CD1c-positive myeloid dendritic cell (primary cell): ENCODE results near the gene AKT1.
"Not testable (repeated sequence)": the region's sequence is repeated elsewhere in the genome, so short reads cannot be mapped to it uniquely, and the experiment has no call there.

Experiments used
- DNase-seq: peaks from one replicate; pipeline ENCODE4 v3.0.0-alpha.2; 2016; ENCODE audit errors: extremely low spot score

Gene AKT1

DNA sequence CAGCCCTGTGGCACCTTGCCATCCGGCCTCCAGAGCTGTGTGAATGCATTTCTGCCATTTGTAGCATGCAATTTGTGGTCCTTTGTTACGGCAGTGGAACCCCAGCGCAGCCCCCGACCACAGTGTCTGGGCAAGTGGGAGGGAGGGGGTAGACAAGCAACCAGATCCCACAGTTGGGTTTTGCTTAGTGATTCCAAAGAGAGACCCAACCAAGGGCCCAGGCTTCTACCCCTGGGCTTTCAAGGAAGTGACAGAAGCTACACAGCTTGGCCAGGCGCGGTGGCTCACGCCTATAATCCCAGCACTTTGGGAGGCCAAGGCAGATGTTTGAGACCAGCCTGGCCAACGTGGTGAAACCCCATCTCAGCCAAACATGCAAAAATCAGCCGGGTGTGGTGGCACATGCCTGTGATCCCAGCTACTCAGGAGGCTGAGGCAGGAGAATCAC is 23.2 kb upstream of the AKT1 start:
- no peak for DNase-seq

DNA sequence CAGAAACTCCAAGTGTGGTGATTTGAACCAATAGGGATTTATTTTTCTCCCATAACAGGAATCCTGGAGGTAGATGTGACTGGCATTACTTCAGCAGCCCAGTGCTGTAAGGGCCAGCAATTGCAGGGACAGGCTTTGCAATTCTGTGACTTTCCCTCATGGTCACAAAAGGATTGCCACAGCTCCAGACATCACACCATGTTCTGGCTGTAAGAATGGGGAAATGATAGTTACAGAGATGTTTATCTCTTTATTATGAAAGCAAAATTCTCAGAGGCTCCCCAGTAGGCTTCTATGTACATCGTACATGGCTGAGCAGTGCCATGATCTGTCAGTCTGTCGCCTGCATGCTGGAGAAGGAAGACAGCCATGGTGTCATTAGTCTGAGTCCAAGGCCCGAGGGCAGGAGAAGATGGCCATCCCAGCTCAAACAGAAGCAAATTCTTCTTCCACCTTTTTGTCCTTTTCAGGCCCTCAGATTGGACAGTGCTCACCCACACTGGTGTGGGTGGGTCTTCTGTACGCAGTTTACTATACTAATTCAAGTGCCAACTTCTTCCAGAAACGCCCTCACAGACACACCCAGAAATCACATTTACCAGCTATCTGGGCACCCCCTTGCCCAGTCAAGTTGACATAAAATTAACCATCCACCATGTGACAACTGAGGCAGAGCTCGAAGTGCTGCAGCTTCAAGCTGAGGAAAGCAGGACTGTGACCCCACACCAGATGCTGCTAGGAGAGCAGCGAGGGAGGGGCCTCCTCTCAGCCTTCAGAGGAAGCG is 22.6 kb upstream of the AKT1 start:
- no peak for DNase-seq

DNA sequence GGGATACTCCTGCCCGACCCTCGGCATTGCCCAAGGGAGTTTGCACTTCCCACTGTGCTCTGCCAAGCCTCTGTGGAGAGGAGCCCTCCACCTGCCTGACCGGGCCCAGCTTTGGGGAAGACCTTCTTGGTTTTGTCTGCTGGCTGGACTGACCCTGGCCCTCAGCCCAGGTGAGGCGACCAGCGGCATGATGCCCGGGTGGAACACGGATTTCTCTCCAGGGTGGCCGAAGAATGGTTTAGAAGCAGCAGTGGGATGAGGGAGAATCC is 21.0 kb upstream of the AKT1 start:
- no peak for DNase-seq

DNA sequence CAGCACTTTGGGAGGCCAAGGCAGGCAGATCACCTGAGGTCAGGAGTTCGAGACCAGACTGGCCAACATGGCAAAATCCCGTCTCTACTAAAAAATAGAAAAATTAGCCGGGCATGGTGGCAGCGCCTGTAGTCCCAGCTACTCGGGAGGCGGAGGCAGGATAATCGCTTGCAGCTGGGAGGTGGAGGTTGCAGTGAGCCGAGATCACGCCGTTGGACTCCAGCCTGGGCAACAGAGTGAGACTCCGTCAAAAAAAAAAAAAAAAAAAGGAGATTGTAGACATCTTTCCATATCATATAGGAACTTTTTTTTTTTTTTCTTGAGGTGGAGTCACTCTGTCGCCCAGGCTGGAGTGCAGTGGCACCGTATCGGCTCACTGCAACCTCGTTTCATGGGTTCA is 19.2 kb upstream of the AKT1 start:
- DNase-seq: not testable (repeated sequence)

DNA sequence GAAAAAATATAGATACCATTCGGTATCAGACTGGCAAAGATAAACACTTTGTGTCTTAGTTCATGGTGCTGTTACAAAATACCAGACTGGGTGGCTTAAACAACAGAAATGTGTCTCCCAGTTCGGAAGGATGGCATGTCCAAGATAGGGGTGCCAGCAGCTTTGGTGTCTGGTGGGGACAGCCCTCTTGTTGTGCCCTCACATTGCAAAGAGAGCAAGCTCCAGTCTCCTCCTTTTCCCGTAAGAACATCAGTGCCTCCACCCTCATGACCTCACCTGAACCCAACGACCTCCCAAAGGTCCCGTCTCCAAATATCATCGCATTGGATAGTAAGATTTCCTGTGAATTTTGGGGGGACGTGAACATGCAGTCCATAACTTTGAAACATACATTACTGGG is 17.7 kb upstream of the AKT1 start:
- no peak for DNase-seq

DNA sequence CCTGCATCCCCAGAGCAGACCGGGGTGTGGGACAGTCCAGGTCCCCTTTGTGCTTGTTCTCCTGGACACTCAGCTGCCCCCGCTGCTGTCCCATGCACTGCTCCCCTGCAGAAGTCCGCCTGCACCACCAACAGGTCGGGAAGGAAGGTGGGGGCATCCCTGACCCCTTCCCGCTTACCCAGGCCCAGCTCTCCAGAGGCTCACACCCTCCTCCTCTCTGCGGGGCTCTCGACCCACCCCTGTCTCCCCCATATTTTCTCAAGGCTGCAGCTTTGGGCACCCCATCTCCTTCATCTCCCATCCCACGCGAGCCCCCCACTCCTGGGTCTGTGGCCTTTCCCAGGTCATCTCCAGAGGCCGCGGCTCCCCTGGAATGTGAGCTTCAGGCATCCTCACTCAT is 14.8 kb upstream of the AKT1 start:
- no peak for DNase-seq

DNA sequence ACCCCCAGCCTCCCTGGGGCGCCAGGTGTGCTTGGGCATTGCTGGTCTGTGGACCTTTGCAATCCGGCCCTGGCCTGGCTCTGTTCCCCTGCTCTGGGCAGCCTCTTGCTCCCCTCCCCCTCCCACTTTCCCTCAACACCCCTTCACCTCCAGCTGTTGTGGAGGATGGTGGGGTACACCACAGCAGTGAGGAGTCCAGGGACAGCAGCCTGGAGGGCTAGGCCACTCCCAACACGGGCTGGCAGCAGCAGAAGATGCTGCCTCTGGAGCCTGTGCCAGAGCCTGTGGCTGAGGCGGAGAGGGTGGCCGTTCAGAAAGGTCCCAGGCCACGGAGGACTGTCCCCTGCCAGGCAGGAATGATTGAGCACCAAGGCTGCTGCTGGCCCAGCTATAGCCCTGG is 12.9 kb upstream of the AKT1 start:
- no peak for DNase-seq

DNA sequence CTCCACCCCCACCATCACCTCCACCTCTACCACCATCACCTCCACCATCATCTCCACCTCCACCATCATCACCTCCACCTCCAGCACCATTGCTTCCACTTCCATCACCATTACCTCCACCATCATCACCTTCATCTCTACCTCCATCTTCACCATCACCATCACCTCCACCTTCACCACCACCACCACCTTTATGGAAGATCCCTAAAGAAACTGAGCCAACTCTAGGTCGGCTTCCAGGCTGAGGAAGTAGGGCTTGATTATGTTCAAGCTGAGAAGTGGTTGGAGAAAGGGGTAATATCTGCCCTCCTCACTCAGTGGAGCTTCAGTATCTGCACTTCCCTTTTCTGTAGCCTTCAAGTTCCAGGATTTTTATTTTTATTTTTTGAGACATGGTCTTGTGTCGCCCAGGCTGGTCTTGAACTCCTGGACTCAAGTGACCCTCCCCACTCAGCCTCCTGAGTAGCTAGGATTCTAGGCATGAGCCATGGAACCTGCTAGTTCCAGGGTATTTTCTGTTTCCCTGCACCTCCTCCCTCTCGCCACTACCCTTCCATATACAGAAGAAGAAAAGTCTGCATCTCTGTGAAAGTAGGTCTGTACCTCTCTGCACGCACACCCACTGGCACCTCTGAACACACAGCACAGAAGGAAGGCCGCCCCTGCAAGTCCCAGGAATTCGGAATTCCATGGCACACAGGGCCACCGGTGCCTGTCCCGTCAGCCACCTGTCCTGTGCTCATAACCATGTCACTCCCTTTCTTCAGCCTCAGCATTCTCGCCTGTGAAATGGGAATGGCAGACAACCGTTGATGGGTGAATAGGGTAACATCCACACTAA is 11.3 kb upstream of the AKT1 start:
- no peak for DNase-seq

DNA sequence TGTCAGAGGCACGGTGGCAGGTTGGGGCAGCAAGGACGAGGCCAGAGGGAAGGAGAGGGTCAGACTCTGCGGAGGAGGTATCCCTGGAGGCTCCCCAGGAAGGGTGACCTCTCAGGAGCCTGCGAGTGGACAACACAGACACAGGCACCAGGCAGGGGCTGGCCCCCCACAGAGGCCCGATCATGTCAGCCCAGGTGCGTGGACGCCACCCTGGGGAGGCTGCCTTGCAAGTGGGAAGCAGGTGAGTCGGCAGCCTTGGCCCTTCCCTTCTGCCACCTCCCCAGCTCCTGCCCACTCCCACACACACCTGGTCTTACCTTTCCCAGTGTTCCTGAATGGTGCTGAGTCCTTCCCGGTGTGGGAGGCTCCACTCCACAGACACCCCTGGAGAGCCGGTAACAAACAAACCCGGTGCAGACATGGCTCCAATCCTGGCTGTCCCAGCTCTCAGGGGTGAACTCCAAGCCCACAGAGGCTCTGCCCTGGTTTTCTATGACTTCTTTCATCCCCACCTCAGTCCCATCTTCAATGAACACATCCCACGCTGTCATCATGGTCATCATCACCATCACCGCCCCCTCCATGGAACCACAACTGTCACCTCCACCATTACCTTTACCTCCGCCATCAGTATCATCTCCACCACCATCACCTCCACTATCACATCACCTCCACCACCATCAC is 10.5 kb upstream of the AKT1 start:
- DNase-seq: no peak

DNA sequence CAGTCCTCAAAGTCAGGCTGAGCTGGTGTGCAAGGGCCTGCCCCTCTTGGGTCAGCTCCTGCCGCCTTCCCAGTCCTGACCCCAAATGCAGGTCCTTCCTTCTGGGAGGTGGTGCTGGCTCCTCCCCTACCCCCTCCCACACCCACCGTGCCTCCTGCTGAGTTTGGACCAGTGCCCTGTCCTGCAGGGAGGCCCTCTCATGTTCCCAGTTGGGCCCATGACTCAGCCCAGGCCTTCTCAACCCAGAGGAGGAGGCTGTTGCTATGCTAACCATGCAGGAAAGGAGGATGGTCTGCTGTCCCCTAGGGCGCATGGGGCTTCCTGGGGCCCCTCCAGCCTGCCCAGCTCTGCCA is 9.8 kb upstream of the AKT1 start:
- DNase-seq: peak; percentile 40

DNA sequence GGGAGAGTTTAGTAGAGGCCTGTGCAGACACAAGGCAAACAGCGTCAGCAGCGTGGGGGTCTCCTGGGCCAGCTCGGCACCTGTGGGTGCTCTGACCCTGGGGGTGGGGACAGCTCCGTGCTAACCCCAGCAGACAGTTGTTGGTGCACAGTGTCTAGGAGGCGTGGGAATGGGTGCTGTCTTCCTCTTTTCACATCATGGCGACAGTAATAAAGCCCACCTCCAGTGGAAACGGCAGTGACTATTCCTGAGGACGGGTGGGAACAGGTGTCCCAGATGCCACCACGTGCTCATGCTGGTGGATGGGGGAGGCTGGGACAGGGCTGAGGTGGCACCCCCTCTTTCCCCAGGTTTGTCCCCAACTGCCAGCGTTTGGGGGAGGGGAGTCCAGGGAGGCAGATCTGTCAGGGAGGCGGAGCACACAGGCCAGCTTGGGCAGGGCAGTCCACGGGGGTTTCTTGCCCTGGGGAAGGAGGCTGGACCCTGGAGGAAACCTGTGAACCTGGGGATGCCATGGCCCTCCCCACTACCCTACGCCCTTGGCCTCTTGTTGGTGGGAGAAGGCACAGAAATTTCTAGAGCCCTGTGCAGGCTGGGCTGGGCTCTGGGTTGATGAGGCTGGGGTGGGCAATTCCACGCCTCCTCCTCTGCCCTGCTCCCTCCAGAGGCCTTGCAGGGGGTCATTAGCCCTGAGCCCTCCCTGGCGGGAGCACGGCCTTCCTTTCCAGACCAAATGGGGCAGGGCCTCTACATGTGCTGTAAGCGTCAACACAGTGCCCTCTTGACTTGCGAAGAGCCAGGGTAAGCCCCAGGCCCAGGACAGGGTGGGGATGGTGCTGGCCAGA is 9.2 kb upstream of the AKT1 start:
- no peak for DNase-seq

DNA sequence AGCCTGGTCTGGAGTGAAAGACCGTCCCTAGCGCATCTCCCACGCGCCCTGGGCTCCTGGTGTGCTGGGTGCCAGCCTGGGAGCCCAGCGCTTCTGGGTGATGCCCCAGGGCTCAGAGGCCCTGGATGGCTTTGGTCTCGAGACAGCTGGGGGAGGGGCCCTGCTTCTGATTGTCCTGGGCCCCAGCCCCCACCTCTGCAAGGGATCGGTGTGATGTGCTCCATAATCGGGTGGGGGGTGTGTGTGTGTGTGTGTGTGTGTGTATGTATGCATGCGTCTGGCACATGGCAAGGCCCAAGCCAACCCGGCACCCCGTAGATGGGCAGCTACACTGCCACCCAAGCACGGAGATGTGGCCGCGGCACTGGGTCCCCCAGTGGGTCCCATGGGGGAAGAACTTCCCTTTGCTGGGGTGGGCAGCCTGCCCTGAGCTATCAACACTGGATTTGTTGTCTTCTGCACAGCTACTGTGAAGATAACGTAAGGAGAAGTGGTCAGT is 8.4 kb upstream of the AKT1 start:
- DNase-seq: no peak

DNA sequence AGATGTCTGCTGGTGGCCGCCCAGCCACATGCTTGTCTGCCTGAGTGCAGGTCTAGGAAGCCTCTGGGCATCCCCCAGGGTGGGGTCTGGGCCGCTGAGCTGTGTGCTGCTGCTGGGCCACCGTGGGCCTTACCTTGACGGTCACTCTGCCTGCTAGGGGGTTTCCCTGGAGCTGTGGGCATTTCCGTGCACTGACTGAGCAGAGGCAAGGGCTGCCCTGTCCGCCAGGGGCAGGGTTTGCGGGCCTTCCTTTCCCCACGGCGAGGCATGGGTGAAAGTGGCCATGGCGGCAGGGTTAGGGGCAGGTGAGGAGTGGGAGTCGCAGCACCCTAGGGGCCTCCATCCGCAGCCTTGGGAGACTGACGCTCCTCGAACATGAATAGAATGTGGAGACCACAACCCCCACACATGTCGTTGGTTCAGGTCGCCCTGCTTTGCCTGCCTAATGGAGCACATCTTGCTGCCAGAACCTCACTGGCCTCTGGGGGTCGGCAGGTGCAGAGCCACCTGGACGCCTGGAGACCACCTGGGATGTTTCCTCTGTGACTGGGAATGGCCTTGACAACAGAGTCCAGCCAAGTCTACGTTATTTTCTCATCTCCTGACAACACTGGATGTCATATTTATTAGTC is 7.8 kb upstream of the AKT1 start:
- DNase-seq: no peak

DNA sequence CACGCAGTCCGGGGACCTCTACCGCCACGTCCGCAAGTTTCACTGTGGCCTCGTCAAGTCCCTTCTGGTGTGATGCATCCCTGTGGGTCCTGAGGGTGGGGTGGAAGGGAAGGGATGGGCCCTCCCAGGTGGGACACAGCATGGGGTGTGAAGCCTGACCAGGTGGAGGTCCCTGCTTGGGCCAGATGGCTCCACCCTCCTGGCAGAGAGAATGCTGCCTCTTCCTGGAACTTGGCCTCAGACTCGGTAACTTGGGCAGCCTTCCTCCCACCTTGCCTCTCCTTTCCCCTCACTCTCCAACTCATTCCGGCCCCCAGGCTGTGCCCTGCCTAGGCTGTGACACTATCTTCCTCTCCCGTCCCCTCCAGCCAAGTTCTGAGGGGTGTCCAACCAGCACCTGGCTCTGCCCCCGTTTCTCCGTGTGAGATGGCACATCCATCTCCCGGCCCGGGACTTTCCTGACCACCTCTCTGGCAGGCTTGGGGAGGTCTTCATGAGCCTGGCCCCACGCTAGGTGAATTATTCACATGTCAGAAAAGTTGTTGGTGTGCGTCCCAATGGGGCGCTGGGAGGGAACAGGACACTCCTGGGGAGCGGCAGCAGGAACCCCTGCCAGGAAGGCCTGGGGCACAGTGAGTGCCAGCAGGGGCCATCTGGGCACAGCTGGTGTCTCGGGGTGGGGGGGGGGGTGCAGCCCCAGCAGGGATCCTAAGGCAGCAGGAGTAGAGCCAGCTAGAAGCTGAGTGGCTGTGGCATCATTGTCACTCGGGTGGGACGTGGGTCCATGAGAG is 7.0 kb upstream of the AKT1 start:
- no peak for DNase-seq

DNA sequence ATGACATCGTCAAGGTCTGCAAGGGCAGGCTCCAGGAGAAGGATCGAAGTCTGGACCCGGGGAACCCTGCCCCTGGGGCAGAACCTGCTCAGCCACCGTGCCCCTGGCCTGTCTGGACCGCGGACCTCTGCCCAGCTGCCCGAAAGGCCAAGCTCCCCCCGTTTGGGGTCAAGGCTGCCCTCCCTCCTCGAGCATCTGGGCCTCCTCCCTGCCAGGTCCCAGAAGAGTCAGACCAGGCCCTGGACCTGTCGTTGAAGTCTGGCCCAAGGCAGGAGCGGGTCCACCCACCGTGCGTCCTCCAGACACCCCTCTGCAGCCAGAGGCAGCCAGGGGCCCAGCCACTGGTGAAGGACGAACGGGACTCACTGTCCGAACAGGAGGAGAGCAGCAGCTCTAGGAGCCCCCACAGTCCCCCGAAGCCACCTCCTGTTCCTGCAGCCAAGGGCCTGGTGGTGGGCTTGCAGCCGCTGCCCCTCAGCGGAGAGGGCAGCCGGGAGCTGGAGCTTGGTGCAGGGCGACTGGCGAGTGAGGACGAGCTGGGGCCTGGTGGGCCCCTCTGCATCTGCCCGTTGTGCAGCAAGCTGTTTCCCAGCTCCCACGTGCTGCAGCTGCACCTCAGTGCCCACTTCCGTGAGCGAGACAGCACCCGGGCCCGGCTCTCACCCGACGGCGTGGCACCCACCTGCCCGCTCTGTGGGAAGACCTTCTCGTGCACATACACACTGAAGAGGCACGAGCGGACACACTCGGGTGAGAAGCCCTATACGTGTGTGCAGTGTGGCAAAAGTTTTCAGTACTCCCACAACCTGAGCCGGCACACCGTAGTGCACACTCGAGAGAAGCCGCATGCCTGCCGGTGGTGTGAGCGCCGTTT is 6.2 kb upstream of the AKT1 start:
- DNase-seq: no peak

DNA sequence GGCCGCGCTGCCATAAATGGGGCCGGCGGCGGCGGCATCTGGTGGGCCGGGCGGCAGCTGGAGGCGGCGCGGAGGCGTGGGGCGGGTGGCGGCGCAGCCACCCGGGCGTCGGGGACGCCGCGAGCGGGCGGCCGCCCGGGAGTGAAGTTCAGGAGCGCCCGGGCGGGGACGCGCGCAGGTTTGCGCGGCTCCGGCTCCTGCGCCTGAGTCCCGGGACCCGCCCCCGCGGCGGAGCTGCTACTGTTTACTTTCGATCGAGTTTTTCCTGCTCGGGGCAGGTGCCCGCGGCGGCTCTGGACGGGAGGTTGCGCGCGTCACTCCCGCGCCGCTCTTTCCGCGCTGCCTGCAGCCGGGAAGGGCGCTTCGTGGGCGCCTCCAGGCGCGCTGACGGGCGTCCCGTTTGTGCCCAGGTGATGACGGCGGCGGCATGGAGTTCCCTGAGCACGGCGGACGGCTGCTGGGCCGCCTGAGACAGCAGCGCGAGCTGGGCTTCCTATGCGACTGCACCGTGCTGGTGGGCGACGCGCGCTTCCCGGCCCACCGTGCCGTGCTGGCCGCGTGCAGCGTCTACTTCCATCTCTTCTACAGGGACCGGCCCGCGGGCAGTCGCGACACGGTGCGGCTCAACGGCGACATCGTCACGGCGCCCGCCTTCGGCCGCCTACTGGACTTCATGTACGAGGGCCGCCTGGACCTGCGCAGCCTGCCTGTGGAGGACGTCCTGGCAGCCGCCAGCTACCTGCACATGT is 5.4 kb upstream of the AKT1 start, which contains the start of gene ZBTB42:
Gene ZBTB42 (plus strand): TSS at position 331 of the 749 bp plus-strand sequence. CDS start 97 bp downstream, at position 428.
- peak; percentile 68 for DNase-seq

DNA sequence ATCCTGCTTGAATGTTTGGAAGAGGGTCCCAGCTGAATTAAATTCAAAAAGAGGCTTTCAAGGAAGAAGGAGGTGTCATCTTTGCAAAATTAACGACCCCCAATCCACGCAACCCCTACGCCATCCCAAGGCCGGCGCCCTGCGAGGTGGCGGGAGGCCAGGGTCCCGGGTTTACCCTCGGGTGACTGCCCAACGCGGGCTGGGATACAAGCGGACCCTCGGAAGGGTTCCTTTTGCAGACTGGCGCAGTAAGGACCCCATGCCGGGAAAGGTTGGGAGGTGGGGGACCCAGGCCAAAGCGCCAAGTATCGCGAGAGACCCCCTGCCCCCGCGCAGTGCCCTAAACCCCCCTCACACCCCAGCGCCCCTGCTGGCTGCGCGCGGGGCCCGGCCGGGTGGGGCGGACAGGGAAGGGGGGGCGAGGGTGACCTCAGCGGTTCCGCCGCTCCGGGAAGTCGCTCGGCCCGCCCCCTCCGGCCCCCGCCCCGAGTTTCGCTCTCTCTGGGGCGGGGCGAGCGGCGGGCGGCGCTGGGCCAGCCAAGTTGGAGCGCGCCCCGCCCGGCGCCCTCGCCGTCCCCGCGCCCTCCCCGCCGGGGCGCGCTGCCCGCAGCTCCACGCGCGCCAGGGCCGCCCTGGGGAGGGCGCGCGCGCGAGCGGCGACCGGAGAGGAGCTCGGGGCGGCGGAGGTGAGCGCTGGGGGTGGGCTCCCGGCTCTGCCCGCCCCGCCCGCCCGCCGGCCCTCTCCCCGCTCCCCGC is 4.6 kb upstream of the AKT1 start:
- DNase-seq: peak; percentile 90
